SH-SY5Y (cell line): ENCODE data around the gene NKX2-3.

Source experiments
- GATA2 ChIP-seq: IDR thresholded peaks from 2 replicates; pipeline ENCODE4 v1.6.1; 2011; ENCODE audit warnings: mild to moderate bottlenecking, low read depth, low read length
- GATA3 ChIP-seq: IDR thresholded peaks from 2 replicates; pipeline ENCODE4 v1.6.1; 2011; ENCODE audit warnings: low read depth, mild to moderate bottlenecking, low read length, moderate library complexity

DNA sequence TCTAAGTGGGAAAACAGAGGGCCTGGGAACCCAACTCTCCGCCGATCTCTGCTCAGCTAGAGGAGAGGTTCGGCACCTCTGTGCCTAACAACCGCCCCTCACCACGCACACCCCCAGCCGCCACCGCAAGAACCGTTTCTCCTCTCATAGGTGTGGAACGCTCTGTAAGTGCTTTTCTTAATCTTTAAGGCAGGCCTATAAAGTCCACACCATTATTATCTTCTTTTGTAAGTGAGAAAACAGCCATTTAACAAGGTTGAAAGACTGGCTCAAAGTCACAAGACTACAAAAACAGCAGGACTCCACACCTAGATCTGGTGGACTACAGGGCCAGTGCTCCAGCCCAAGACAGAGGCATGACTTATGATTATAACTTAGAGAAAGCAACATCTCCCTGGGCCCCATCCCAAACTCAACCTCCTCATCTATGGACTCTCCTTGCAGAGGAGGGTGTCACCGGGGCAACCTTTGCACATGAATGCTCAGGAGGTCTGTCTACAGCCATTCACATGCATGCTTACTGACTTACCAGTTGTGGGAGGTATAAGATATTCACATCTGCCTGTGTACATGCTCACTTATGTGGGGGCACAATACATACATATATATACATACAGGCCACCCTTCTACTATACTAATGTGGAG, 7.9 kb upstream of the NKX2-3 start:
- TF ChIP-seq GATA3 = no peak
- no peak for TF ChIP-seq GATA2
